SK-N-SH (cell line): ENCODE data around the gene GABRG1. TPM values are rescaled to one million over a fixed set of nuclear protein-coding genes. Genes with fewer than 3 reads are reported as not detected.

Experiments
- CTCF ChIA-PET: fragments of 300-600, 350-600 bp; formaldehyde crosslinking; extraction: SDS; loops from one replicate; lab custom pipeline; 2021; lab: Yijun Ruan, JAX
- POLR2A ChIA-PET: fragments of 350-600 bp; sonication (Branson Sonifier 250); formaldehyde crosslinking; extraction: SDS; loops from one replicate; lab custom pipeline; 2020; ENCODE audit warnings: antibody characterized with exemption, inconsistent platforms; lab: Yijun Ruan, JAX
- DNase-seq: peaks from one replicate; pipeline ENCODE4 v3.0.0; 2012
- H2AFZ ChIP-seq: fragments of 200-600 bp; sonication (generic); 2 replicates; pipeline ENCODE4 v1.8.1; 2016; ENCODE audit warnings: antibody characterized with exemption, mild to moderate bottlenecking, low read depth
- H3F3A ChIP-seq: fragments of 200-600 bp; sonication (generic); replicated peaks from 2 replicates; pipeline ENCODE3; 2016; ENCODE audit warnings: antibody characterized with exemption, mild to moderate bottlenecking; ENCODE audit not compliant: insufficient read depth
- H3K27ac ChIP-seq, 2 experiments: fragments of 200-500 bp in 1 of 2; fragments of 200-600 bp in 1 of 2; sonication (Bioruptor generic) in 1 of 2; sonication (generic), shearing (Covaris generic) in 1 of 2; 2 replicates each; pipeline versions ENCODE4 v1.5.1 to v1.6.1; 2014 to 2016; ENCODE audit warnings: low read depth in 2 of 2, inconsistent platforms in 1 of 2, low read length in 1 of 2, mild to moderate bottlenecking in 1 of 2, mixed read lengths in 1 of 2
- H3K27me3 ChIP-seq: fragments of 200-600 bp; sonication (generic), shearing (Covaris generic); 2 replicates; pipeline ENCODE4 v1.6.1; 2016; ENCODE audit warnings: mixed run types; ENCODE audit not compliant: insufficient read depth
- H3K36me3 ChIP-seq, 2 experiments: fragments of 200-500 bp in 1 of 2; fragments of 200-600 bp in 1 of 2; sonication (Bioruptor generic) in 1 of 2; sonication (generic) in 1 of 2; replicated peaks in 1 of 2; 2 replicates each; pipeline versions ENCODE3 to v1.5.1; 2014 to 2016; ENCODE audit warnings: low read length in 1 of 2, mild to moderate bottlenecking in 1 of 2; ENCODE audit not compliant: insufficient read depth in 2 of 2, control insufficient read depth in 1 of 2
- H3K4me1 ChIP-seq, 2 experiments: fragments of 200-500 bp in 1 of 2; fragments of 200-600 bp in 1 of 2; sonication (Bioruptor generic) in 1 of 2; sonication (generic), shearing (Covaris generic) in 1 of 2; 2 replicates each; pipeline versions ENCODE4 v1.5.1 to v1.6.1; 2014 to 2016; ENCODE audit warnings: low read depth in 1 of 2, low read length in 1 of 2, mixed run types in 1 of 2; ENCODE audit not compliant: insufficient read depth in 2 of 2, control insufficient read depth in 1 of 2
- H3K4me2 ChIP-seq: fragments of 200-600 bp; sonication (generic), shearing (Covaris generic); 2 replicates; pipeline ENCODE4 v1.6.1; 2017; ENCODE audit warnings: mixed run types
- H3K4me3 ChIP-seq, 2 experiments: fragments of 200-500 bp in 1 of 2; fragments of 200-600 bp in 1 of 2; sonication (Bioruptor generic) in 1 of 2; sonication (generic), shearing (Covaris generic) in 1 of 2; 2 replicates each; pipeline versions ENCODE4 v1.5.1 to v1.8.1; 2014 to 2016; ENCODE audit warnings: low read depth in 2 of 2, inconsistent platforms in 1 of 2, low read length in 1 of 2, mild to moderate bottlenecking in 1 of 2, mixed read lengths in 1 of 2, moderate library complexity in 1 of 2
- H3K79me2 ChIP-seq: fragments of 200-600 bp; sonication (generic); 2 replicates; pipeline ENCODE4 v1.8.1; 2017; ENCODE audit warnings: mild to moderate bottlenecking; ENCODE audit not compliant: insufficient read depth
- H3K9ac ChIP-seq: fragments of 200-600 bp; sonication (generic); 2 replicates; pipeline ENCODE4 v1.6.1; 2017; ENCODE audit warnings: mixed run types
- H3K9me2 ChIP-seq: fragments of 200-600 bp; sonication (generic); 2 replicates; pipeline ENCODE4 v1.6.1; 2017; ENCODE audit warnings: mixed run types
- H3K9me3 ChIP-seq: fragments of 200-600 bp; sonication (generic); 2 replicates; pipeline ENCODE4 v1.6.1; 2017; ENCODE audit warnings: mixed run types, mild to moderate bottlenecking, moderate library complexity
- H4K20me1 ChIP-seq: fragments of 200-600 bp; sonication (generic); 2 replicates; pipeline ENCODE4 v1.6.1; 2017; ENCODE audit warnings: mild to moderate bottlenecking, mixed run types; ENCODE audit not compliant: insufficient read depth
- ELF1 ChIP-seq: IDR thresholded peaks from 2 replicates; pipeline ENCODE4 v1.4.0; 2012
- EP300 ChIP-seq, 2 experiments: IDR thresholded peaks; 2 replicates each; pipeline versions ENCODE4 v1.4.0 to v1.6.1; 2012; ENCODE audit warnings: borderline replicate concordance in 1 of 2, low read depth in 1 of 2, low read length in 1 of 2
- FOSL2 ChIP-seq: IDR thresholded peaks from 2 replicates; pipeline ENCODE4 v1.4.0; 2012; ENCODE audit warnings: low read depth, mild to moderate bottlenecking, moderate library complexity, borderline replicate concordance
- FOXJ3 ChIP-seq: sonication (generic); formaldehyde crosslinking; IDR thresholded peaks from 2 replicates; pipeline ENCODE4 v1.5.1; 2020; ENCODE audit warnings: mild to moderate bottlenecking, missing genetic modification reagents
- JUND ChIP-seq: IDR thresholded peaks from 2 replicates; pipeline ENCODE4 v1.4.0; 2012
- RAD21 ChIP-seq: IDR thresholded peaks from 2 replicates; pipeline ENCODE4 v1.6.1; 2012; ENCODE audit warnings: mild to moderate bottlenecking, low read length
- RFX5 ChIP-seq: IDR thresholded peaks from 2 replicates; pipeline ENCODE4 v1.6.1; 2012; ENCODE audit warnings: mild to moderate bottlenecking, improper control_type of control experiment, low read length
- SMC3 ChIP-seq: IDR thresholded peaks from 2 replicates; pipeline ENCODE4 v1.6.1; 2012; ENCODE audit warnings: low read depth, low read length, improper control_type of control experiment
- TAF1 ChIP-seq: IDR thresholded peaks from 2 replicates; pipeline ENCODE4 v1.6.1; 2012; ENCODE audit warnings: low read depth, mild to moderate bottlenecking, low read length, moderate library complexity, borderline replicate concordance
- TEAD4 ChIP-seq: IDR thresholded peaks from 2 replicates; pipeline ENCODE4 v1.4.0; 2012; ENCODE audit warnings: mild to moderate bottlenecking, borderline replicate concordance; ENCODE audit not compliant: insufficient read depth
- YY1 ChIP-seq: IDR thresholded peaks from 2 replicates; pipeline ENCODE4 v1.4.0; 2012; ENCODE audit warnings: low read depth, mild to moderate bottlenecking
- WGBS: methylation state at CpG from one replicate; pipeline ENCODE4 v1.1.6; 2017; ENCODE audit warnings: low lambda C conversion rate; 5-methylcytosine and 5-hydroxymethylcytosine counted together
- polyA plus RNA-seq, 3 experiments: library from polyadenylated mRNA; depleted of rRNA; stranded (reverse); fragments of >200 nt; gene quantifications; 2 replicates each; pipeline ENCODE4 v1.2.3, GENCODE V29; 2012
- TF ChIP-seq, protein P1 (sequence below): IDR thresholded peaks from 2 replicates; pipeline ENCODE4 v1.4.0; 2012; ENCODE audit warnings: low read depth, borderline replicate concordance
- TF ChIP-seq, protein P2 (sequence below): fragments of 200-600 bp; sonication (generic); IDR thresholded peaks from 2 replicates; pipeline ENCODE4 v1.6.1; 2017; ENCODE audit warnings: antibody characterized with exemption, mild to moderate bottlenecking, moderate library complexity
- TF ChIP-seq, protein P3 (sequence below): IDR thresholded peaks from 2 replicates; pipeline ENCODE4; 2012

GABRG1 gene
- polyA plus RNA-seq, 1 of the 3 experiments (the other 2 are of a cell fraction) = not detected

DNA sequence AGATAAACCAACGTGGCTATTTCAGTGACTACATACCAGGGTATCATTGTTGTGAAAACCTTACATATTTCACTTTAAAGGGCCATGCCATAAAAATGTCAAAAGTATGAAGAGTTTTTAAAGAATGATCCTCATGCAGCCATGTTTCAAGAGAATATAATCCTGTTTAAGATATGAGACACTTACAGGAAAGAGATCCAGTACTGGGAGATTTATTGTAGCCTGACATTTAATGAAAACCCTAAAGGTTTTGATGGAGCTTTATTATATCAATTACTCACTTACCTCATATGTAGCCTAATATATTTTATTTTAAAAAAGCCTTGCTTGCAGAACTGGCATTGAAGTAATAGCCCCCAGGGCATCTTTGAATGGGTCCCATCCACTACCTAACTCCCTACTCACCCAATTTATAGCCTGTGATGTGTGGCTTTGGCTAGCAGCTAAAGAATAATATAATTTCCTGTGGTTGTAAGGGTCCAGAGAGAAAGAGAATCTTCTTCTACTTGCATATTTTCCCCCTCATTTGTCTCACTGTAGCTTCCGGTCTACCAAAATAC lies 7.7 kb upstream of the GABRG1 start:
- Histone ChIP-seq H3K36me3 (no peaks in the 10 kb centered on the region), H3K4me1 (no peaks in the 10 kb centered on the region), H3K27me3 (no peaks in the 10 kb centered on the region), H3K9ac (no peak overlapping the region), H3F3A (no peaks in the 10 kb centered on the region), H3K79me2 (no peaks in the 10 kb centered on the region), H3K27ac (no peak overlapping the region), H4K20me1 (no peaks in the 10 kb centered on the region), H3K9me3 (no peaks in the 10 kb centered on the region), H3K9me2 (no peaks in the 10 kb centered on the region), H3K4me3 (no peak overlapping the region), H3K4me2 (no peak overlapping the region), H2AFZ (no peak overlapping the region)
- TF ChIP-seq, protein P1, sequence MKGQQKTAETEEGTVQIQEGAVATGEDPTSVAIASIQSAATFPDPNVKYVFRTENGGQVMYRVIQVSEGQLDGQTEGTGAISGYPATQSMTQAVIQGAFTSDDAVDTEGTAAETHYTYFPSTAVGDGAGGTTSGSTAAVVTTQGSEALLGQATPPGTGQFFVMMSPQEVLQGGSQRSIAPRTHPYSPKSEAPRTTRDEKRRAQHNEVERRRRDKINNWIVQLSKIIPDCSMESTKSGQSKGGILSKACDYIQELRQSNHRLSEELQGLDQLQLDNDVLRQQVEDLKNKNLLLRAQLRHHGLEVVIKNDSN = no peak
- TF ChIP-seq FOXJ3 (CRISPR knock-in tag) (no peak), TAF1 (no peak), ELF1 (no peak)
- WGBS = 10% methylated on average over 2 of the region's 2 CpGs
- ChIA-PET CTCF (no interaction called here), POLR2A (no interaction called here)
- no peak for DNase-seq

DNA sequence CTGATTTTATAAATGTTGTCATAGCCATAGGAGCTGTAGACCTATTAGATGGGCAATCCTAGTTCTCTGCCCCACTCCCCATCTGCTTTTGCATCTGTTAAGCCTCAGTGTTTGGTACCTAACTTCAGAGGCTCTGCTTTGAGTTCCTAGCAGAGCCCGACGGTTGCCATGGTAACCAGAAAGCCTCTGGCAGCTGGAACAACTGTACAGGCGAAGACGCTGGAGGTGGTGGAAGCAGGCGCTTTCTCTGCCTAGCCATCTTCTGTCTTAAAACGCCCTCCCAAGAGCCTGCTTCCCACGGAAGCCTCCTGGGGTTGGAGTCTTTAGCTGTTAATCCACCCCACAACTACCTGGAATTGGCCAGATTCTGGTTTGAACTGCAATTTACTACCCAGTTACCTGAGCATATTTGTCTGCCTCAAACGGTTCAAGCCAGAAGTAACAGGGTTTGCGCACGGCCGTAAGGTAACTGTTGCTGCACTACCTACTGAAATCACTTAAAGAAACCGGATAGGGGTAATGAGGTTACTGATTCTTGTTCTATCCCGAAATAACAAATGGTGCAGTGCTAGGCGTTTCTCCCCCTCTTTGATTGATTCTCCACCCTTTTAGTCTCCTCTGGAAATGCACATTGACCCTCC lies 1.0 kb upstream of the GABRG1 start:
- TF ChIP-seq RAD21 (no peak), TEAD4 (no peak)
- no peak overlapping the region for H3K27ac ChIP-seq
- no peaks in the 10 kb centered on the region for H3K36me3 ChIP-seq
- CTCF ChIA-PET = no interaction called here
- H3K79me2 ChIP-seq = no peaks in the 10 kb centered on the region
- H4K20me1 ChIP-seq = no peaks in the 10 kb centered on the region
- H3K4me1 ChIP-seq = no peaks in the 10 kb centered on the region; a peak in 1 of 4 replicates
- H3K9ac ChIP-seq = no peak overlapping the region
- no peak overlapping the region for H3K4me3 ChIP-seq
- H3K4me2 ChIP-seq = no peak overlapping the region
- H3K9me3 ChIP-seq = no peaks in the 10 kb centered on the region
- peak; percentile 6 for DNase-seq
- POLR2A ChIA-PET = no interaction called here
- 3% methylated on average over 14 of the region's 14 CpGs for WGBS
- H2AFZ ChIP-seq = no peak overlapping the region
- H3K9me2 ChIP-seq = no peaks in the 10 kb centered on the region
- H3F3A ChIP-seq = no peaks in the 10 kb centered on the region
- no peaks in the 10 kb centered on the region; the same call in 1 of the 2 replicates for H3K27me3 ChIP-seq

DNA sequence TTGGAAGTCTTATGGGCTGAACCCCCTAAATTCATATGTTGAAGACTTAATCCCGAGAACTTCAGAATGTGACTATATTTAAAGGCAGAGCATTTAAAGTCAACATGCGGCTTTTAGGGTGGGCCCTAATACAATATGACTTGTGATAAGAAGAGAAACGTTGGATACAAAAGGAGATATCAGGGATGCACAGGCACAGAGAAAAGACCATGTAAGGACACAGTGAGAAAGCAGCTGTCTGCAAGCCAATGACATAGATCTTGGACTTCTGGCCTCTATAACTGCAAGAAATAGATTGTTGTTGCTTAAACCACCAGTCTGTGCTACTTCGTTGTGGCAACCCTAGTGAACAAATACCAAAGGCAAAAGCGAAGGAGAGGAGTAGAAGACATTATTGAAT lies 42.2 kb downstream of the GABRG1 start:
- DNase-seq = no peak
- POLR2A ChIA-PET = no interaction called here

More for the DNA sequence above, 42.2 kb downstream of the GABRG1 start:
- Histone ChIP-seq H3K9me2 (no peaks in the 10 kb centered on the region), H3K36me3 (no peaks in the 10 kb centered on the region), H3K4me2 (no peak overlapping the region), H2AFZ (no peak overlapping the region), H3F3A (no peaks in the 10 kb centered on the region), H3K4me3 (no peak overlapping the region), H3K27ac (no peak overlapping the region), H3K79me2 (no peaks in the 10 kb centered on the region), H3K4me1 (no peaks in the 10 kb centered on the region), H3K9me3 (no peaks in the 10 kb centered on the region), H4K20me1 (no peaks in the 10 kb centered on the region), H3K27me3 (no peaks in the 10 kb centered on the region), H3K9ac (no peak overlapping the region)
- CTCF ChIA-PET = no interaction called here
- WGBS = 6% methylated on average over 5 of the region's 5 CpGs
- TF ChIP-seq EP300 (IDR thresholded peaks at IDR 0.05; ENCODE audit: borderline replicate concordance in 1 of 2, low read depth in 1 of 2, low read length in 1 of 2) (no peak), RFX5 (no peak), YY1 (no peak), TEAD4 (no peak), FOSL2 (no peak), JUND (no peak), SMC3 (no peak)
- TF ChIP-seq, protein P2, sequence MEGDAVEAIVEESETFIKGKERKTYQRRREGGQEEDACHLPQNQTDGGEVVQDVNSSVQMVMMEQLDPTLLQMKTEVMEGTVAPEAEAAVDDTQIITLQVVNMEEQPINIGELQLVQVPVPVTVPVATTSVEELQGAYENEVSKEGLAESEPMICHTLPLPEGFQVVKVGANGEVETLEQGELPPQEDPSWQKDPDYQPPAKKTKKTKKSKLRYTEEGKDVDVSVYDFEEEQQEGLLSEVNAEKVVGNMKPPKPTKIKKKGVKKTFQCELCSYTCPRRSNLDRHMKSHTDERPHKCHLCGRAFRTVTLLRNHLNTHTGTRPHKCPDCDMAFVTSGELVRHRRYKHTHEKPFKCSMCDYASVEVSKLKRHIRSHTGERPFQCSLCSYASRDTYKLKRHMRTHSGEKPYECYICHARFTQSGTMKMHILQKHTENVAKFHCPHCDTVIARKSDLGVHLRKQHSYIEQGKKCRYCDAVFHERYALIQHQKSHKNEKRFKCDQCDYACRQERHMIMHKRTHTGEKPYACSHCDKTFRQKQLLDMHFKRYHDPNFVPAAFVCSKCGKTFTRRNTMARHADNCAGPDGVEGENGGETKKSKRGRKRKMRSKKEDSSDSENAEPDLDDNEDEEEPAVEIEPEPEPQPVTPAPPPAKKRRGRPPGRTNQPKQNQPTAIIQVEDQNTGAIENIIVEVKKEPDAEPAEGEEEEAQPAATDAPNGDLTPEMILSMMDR = no peak
- TF ChIP-seq, protein P3, sequence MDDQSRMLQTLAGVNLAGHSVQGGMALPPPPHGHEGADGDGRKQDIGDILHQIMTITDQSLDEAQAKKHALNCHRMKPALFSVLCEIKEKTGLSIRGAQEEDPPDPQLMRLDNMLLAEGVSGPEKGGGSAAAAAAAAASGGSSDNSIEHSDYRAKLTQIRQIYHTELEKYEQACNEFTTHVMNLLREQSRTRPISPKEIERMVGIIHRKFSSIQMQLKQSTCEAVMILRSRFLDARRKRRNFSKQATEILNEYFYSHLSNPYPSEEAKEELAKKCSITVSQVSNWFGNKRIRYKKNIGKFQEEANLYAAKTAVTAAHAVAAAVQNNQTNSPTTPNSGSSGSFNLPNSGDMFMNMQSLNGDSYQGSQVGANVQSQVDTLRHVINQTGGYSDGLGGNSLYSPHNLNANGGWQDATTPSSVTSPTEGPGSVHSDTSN = no peak
- TF ChIP-seq, all 33 proteins: peak for 0
